Activated CD8-positive, alpha-beta memory T cell treated with anti-CD3 and anti-CD28 coated beads for 48 hours (primary cell): Measurements from ENCODE around the gene ADM2.

ENCODE experiments used
- DNase-seq, 3 experiments: peaks; one replicate each; pipeline ENCODE4 v3.0.0-alpha.2; 2020; ENCODE audit warnings: low read depth in 2 of 3, low spot score in 2 of 3

Gene ADM2

GRCh38 chr22:50523806-50524675, 42.7 kb downstream of the ADM2 start:
- no peak for DNase-seq

DNA sequence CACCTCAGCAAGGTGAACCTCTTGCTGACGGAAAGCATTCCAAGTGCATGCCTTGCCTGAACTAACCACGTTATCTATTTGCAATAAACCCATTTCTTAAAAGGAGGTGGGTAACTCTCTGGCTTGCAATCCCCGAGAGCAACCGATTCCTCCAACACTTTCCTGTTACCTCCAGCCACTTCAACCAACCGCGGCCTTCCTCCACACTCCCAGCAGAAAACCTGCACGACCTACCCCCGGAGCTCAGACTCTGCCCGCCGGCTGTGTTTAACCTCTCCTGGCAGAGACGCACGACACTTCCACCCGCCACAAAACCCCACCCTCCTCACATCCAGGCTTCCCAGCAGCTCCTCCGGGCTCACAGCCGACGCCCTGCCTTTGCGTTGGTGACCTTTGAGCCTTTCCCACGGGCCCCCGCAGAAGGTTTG, 43.3 kb downstream of the ADM2 start:
- no peak for DNase-seq

DNA sequence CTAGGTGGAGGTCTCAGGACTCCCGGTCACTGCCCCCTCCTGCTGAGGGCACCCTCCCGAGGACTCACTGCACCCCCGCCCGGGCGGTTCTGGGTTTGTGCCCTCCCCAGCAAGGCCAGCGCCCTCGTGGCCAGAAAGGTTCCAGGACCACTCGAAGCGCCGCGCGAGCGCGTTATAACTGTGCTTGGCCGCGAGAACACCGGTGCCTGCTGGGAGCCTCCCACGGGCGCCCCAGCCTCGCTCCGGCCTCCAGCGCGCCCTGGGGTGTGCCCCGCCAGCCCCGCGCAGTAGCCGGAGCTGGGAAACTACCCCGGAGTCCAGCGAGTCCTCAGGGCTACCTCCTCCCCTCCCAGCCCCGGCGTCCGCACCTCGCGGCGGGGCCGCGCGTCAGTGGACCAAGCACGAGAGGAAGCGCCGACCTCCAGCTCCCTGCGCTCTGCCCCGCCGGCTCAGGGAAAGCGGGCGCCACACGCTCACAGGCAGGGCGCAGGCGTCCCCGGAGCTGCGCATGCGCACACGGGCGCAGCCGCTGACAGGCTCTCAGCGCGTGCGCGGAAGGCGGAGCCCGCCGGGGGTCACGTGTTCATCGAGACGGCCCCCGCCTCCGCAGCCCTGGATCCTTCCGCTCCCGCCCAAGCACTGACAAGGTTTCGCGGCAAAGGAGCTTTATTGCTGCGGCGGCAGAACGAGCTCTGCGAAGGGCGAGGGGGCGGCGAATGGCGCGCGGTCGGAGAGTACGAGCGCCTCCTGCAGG, 43.9 kb downstream of the ADM2 start, which contains the start of gene SCO2:
Gene SCO2, minus strand, starts transcription at position 495 of the 754 bp plus-strand sequence. CDS start 1,187 bp downstream, outside the sequence.
- DNase-seq: peak; percentile 95 to 98 (median 97)

- DNase-seq: no peak
Measured at GRCh38 chr22:50525858-50526107, 44.4 kb downstream of the ADM2 start.

- DNase-seq: peak in 2 of 3 experiments; percentile 80 to 84
Measured at GRCh38 chr22:50526108-50526833, 44.9 kb downstream of the ADM2 start.

- DNase-seq: no peak
Measured at GRCh38 chr22:50526834-50527801, 45.8 kb downstream of the ADM2 start.

- no peak for DNase-seq
Measured at GRCh38 chr22:50527921-50528681, 46.8 kb downstream of the ADM2 start.

- no peak for DNase-seq
Measured at GRCh38 chr22:50528682-50529415, 47.5 kb downstream of the ADM2 start.

GRCh38 chr22:50529416-50529896, 48.1 kb downstream of the ADM2 start:
- DNase-seq: no peak

- DNase-seq: peak in 1 of 3 experiments; percentile 62
Measured at GRCh38 chr22:50529897-50530579, 48.7 kb downstream of the ADM2 start, which contains the start of gene TYMP. Gene TYMP (minus strand): TSS chr22:50530012. CDS start chr22:50529709, 303 bp downstream.

GRCh38 chr22:50530580-50530876, 49.2 kb downstream of the ADM2 start:
- DNase-seq: no peak

- DNase-seq: peak in 1 of 3 experiments; percentile 65
Measured at GRCh38 chr22:50530877-50531545, 49.7 kb downstream of the ADM2 start.

DNA sequence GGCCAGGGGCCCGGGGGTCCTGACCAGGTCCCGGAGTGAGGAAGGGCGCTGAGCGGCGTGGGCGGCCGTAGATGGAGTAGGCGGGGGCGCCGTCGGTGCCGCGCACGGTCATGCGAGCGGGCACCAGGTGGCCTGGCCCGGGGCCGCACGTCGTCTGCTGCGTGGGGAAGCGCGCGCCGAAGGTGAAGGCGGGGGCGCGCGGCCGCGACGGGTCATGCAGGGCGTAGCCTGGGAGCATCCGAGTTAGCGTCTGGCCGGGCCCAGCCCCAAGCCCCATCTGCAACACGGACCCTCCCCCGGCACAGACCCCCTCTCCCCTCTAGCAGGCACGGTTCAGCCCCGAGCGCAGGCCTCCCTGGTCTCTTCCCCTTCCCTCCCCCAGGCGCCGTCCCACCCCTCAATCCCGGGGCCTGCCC, 50.2 kb downstream of the ADM2 start:
- no peak for DNase-seq

DNA sequence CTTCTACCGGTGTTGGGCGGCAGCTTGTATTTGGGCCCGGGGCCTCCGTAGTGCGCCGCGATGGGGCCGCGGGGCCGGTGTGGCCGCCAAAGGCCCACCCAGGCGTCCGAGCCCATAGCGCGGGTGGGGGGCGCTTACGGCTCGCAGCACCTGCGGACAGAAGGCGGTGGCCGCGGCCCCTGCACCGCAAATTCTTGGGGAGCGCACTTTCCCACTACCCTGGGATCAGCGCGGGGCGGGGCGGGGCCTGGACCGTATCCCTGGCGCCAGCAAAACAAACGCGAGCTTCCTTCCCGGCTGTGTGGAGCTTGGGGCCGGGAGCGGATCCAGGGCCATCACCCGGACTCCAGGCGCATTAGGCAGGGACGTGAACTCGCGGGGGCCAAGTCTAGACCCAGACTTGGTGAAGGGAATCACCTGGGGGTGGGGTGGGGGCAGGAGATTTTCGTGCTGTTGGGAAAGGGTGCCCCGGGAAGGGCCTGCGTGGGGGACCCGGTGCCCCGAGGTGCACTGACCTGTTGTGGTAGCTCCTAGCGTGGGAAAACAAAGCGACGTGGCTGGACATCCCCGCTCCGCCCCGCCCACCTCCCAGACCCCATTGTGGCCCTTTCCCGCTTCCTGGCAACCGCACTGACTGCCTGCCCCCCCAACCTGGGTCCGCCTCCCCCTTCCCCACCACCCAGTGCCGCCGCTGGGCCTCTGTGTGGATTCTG, 50.8 kb downstream of the ADM2 start:
- no peak for DNase-seq

- no peak for DNase-seq
Measured at GRCh38 chr22:50532824-50533796, 51.8 kb downstream of the ADM2 start.
